HG03457 (cell line): ENCODE results near the gene VPS35L.

Experiments
- ATAC-seq: cut with Tn5 transposase; IDR thresholded peaks from one replicate; pipeline ENCODE4 v1.9.1; 2021; ENCODE audit warnings: moderate number of reproducible peaks; ENCODE audit not compliant: unreplicated experiment

The VPS35L gene

GRCh38 chr16:19555186-19555937 lies at the start of gene VPS35L:
VPS35L (plus strand) TSS chr16:19555703; CDS start chr16:19555730, 27 bp downstream.
- peak; percentile 90 for ATAC-seq

GRCh38 chr16:19506965-19507364 lies 48.5 kb upstream of the VPS35L start:
- ATAC-seq = no peak

GRCh38 chr16:19507867-19508266 lies 47.6 kb upstream of the VPS35L start:
- no peak for ATAC-seq

- no peak for ATAC-seq
These were observed 43.2 kb upstream of the VPS35L start for GRCh38 chr16:19512297-19512696.

DNA sequence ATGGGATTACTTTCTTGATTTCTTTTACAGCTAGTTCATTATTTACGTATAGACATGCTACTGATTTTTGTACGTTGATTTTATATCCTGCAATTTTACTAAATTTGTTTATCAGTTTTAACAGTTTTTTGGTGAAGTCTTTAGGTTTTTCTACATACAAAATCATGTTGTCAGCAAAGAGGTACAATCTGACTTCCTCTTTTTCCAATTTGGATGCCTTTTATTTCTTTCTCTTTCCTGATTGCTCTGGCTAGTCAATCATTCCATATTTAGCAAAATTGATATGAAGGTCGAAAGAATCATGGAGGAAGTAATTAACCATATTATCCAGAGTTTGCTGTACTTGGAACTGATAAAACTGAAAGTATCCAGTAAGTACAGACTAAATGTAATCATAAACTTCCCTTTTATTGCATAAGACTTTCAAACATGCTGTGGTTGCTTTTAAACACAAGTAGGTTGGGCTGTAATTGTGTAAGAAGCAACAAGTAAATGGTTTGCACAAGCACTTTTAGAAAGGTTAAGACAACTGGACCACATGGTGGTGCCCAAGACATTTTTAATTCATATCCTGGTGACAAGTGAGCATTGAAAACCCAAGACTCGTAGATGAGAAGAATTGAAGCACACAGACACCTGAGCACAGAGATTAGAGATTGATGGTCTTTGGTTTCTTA lies 42.0 kb upstream of the VPS35L start:
- ATAC-seq = no peak

- no peak for ATAC-seq
These were observed 39.7 kb upstream of the VPS35L start for GRCh38 chr16:19515757-19516156.

DNA sequence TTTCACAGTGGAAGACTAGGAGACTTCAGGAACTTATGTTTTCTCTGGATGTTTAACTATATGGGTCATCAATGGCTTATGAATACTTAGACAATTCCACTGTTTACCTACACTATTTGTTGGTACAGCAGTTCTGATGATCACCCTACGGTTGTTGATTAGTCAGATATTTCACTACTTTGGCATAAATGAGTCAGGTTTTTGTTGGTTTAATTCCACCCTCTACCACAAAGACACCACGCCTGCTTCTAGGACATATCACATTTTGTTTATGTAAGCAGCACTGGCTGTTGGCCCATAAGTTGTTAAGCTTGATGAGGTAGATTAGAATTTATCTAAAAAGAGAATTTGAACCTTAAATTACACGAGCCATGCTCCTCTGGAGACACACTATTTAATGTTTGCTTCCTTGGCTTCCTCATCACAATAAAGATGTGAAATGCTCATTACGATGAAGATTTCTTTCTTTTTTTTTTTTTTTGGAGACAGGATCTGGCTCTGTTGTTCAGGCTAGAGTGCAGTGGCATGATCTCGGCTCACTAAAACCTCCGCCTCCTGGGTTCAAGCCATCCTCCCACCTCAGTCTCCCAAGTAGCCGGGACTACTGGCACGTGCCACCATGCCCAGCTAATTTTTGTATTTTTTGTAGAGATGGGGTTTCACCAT lies 37.9 kb upstream of the VPS35L start:
- no peak for ATAC-seq

- ATAC-seq = no peak
These were observed 37.1 kb upstream of the VPS35L start for GRCh38 chr16:19518388-19518787.

GRCh38 chr16:19520861-19521331 lies 34.6 kb upstream of the VPS35L start:
- no peak for ATAC-seq

- peak; percentile 60 for ATAC-seq
These were observed 33.8 kb upstream of the VPS35L start, which contains the start of gene GDE1 for GRCh38 chr16:19521471-19522396. GDE1 (minus strand) TSS chr16:19522098; CDS start chr16:19521964, 134 bp downstream.

GRCh38 chr16:19522397-19522732 lies 33.1 kb upstream of the VPS35L start:
- ATAC-seq = no peak

GRCh38 chr16:19522760-19523159 lies 32.7 kb upstream of the VPS35L start:
- ATAC-seq = no peak

- no peak for ATAC-seq
These were observed 32.3 kb upstream of the VPS35L start for GRCh38 chr16:19523184-19523558.

- ATAC-seq = peak; percentile 58
These were observed 31.7 kb upstream of the VPS35L start, which contains the start of gene CCP110 for GRCh38 chr16:19523559-19524355. CCP110 (plus strand) TSS chr16:19523942; CDS start chr16:19527882, 3,940 bp downstream.

DNA sequence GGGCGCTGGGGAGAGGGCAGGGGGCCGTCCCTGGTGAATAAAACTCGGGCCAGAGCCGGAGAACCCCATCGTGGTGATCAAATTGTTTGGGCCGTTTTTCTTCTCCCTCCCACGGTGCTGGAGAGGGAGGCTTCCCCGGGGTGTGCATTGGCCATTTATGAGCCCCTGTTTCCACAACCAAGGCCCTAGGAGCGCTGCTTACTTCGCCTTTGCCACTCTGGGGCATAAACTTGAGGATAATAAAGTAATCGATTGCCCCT lies 31.2 kb upstream of the VPS35L start:
- no peak for ATAC-seq

DNA sequence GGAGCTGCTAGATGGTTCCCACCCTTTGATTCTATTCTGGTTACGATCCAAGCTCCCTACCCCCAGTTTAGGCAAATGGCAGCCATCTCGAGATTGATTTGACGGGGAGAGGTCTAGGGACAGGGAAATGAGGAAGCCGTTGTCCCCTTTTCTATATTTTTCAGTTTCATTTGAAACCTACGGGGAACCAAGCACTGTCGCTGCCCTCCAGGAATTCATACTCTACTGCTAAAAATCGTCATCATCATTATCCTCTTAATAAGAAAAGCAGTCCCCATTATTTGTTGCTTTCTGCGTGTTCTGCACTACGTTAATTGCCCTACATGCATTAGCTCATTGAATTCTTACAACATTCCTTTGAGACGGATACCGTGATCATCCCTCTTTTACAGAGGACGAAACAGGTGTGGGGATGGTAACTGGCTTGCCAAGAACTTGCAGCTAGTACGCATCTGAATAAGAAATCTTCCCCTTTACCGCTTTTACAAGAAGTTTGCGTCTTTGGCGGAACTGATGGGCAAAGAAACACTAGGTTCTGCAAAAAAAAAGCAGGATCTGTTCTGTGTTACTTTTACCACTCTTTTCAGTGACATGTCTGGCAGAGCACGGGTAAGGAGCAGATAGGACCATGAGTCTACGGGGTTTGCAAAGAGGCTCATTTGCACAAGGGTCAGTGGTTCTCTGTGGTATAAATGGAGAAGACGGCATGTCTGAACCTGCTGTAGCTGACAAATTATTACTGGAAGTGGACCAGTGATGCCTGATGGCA lies 30.7 kb upstream of the VPS35L start:
- no peak for ATAC-seq

DNA sequence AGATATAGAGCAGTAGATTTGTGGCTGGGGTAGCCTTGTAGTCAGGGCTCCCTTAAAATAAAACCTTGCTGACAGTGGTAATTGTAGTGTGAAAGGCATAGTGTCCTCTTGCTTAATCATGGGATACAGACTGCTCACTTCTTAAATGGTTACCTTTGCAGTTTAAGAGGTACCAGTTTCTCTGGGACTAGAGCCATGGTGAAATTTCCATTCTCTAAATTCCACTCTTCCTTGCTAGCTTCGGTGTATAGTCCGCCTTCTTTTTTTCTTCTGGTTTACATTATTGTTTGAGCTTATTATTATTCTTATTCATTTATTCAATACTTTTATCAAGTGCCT lies 30.1 kb upstream of the VPS35L start:
- no peak for ATAC-seq

DNA sequence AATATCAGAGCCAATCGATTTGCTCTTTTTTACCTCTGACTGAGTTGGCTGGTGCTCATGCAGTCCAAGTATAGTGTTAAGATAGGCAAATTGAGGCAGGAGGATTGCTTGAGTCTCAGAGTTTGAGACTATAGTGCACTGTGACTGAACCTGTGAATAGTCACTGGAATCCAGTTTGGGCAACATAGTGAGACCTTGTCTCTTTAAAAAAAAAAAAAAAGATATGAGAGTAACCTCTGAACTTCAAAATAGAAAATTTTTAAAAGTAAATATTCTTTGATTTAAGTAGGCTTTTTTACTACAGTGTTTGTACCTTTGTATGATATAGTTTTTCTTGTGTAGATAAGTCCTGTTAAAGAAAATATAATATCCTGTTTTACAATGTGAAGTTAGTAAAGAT lies 28.3 kb upstream of the VPS35L start:
- ATAC-seq = no peak

DNA sequence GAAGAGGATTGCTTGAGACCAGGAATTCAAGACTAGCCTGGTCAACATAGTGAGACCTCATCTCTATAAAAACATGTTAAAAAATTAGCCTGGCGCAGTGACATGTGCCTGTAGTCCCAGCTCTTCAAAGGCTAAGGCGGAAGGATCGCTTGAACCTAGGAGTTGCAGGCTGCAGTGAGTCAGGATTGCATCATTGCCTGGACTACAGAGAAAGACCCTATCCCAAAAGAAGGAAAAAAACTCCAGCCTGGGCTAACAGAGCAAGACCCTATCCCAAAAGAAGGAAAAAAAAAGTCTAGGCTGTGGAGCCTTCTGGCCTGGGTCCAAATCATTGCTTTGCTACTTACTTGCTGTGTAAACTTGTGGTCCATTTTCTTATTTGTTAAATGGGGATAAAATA lies 26.8 kb upstream of the VPS35L start:
- no peak for ATAC-seq

- ATAC-seq = no peak
These were observed 22.9 kb upstream of the VPS35L start for GRCh38 chr16:19532601-19533000.
